Measurements from ENCODE around the gene GK2. TPM values are rescaled to one million over a fixed set of nuclear protein-coding genes. Genes with fewer than 3 reads are reported as not detected.

GK2 gene
- total RNA-seq, 1 donor from 2014 or later: not detected

GRCh38 chr4:79403356-79403755, 4.7 kb downstream of the GK2 start:
- H3K36me3 ChIP-seq: no peaks in the 10 kb centered on the region
- no peak for TF ChIP-seq CTCF (IDR thresholded peaks at IDR 0.05; ENCODE audit: borderline replicate concordance)
- no peak for DNase-seq
- intact Hi-C loops (cut with micrococcal nuclease): no loop called here
- no peaks in the 10 kb centered on the region for H3K9me3 ChIP-seq (replicated peaks)
- no peak overlapping the region for H3K27ac ChIP-seq (replicated peaks)
- no peaks in the 10 kb centered on the region for H3K4me1 ChIP-seq
- no peaks in the 10 kb centered on the region for H3K27me3 ChIP-seq (ENCODE audit: low read depth)
- H3K4me3 ChIP-seq: no peak overlapping the region

GRCh38 chr4:79402332-79402851, 5.6 kb downstream of the GK2 start:
- Histone ChIP-seq H3K36me3 (no peaks in the 10 kb centered on the region), H3K27me3 (ENCODE audit: low read depth) (no peaks in the 10 kb centered on the region), H3K27ac (replicated peaks) (no peak overlapping the region), H3K4me3 (no peak overlapping the region), H3K4me1 (no peaks in the 10 kb centered on the region), H3K9me3 (replicated peaks) (no peaks in the 10 kb centered on the region)
- intact Hi-C loops (cut with micrococcal nuclease): no loop called here
- DNase-seq: no peak
- no peak for TF ChIP-seq CTCF (IDR thresholded peaks at IDR 0.05; ENCODE audit: borderline replicate concordance)

DNA sequence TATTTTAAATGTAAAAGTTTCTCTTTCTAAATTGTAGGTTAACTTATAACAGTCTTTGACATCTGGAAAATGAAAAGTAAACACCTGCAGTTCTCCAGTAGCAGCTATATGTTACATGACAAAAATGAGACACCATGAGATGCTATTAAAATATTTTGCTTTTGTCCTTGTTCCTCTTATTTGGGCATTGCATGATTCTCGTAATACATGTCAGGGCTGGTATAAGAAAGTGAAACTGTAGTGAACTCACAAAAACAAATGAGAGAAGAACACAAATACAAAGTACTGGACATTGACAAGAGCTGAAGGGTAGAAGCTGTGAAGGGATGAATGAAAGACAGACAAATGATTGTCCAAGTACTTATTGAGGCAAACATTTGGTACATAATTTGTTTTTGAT, 9.0 kb downstream of the GK2 start:
- no peaks in the 10 kb centered on the region for H3K36me3 ChIP-seq
- no peaks in the 10 kb centered on the region for H3K4me1 ChIP-seq
- DNase-seq: no peak
- no peak overlapping the region for H3K27ac ChIP-seq (replicated peaks)
- H3K9me3 ChIP-seq (replicated peaks): no peaks in the 10 kb centered on the region
- H3K4me3 ChIP-seq: no peak overlapping the region
- no peak for TF ChIP-seq CTCF (IDR thresholded peaks at IDR 0.05; ENCODE audit: borderline replicate concordance)
- no peaks in the 10 kb centered on the region for H3K27me3 ChIP-seq (ENCODE audit: low read depth)
- intact Hi-C loops (cut with micrococcal nuclease): no loop called here

GRCh38 chr4:79397951-79398350, 10.1 kb downstream of the GK2 start:
- no peak for TF ChIP-seq CTCF (IDR thresholded peaks at IDR 0.05; ENCODE audit: borderline replicate concordance)
- H3K4me3 ChIP-seq: no peak overlapping the region

DNA sequence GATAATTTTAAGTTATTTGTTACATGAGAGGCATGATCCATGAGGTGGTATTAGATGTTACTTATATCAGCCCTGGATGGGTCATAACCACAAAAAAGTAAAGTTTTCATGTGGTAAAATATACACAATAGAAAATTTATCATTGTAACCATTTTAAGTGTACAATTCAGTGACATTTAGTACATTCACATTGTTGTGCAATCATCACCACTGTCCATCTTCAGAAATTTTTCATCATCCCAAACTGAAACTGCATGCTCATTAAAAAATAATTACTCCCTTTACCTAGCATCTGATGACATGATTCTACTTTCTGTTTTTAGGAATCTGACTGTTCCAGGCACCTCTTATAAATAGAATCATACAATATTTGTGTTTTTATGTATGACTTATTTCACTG, 11.2 kb downstream of the GK2 start:
- DNase-seq: no peak
- TF ChIP-seq CTCF (IDR thresholded peaks at IDR 0.05; ENCODE audit: borderline replicate concordance): no peak
- Histone ChIP-seq H3K4me1 (no peaks in the 10 kb centered on the region), H3K9me3 (replicated peaks) (no peaks in the 10 kb centered on the region), H3K36me3 (no peaks in the 10 kb centered on the region), H3K27me3 (ENCODE audit: low read depth) (no peaks in the 10 kb centered on the region), H3K27ac (replicated peaks) (no peak overlapping the region), H3K4me3 (no peak overlapping the region)
- intact Hi-C loops (cut with micrococcal nuclease): no loop called here

More at GRCh38 chr4:79397951-79398350, 10.1 kb downstream of the GK2 start:
- Histone ChIP-seq H3K4me1 (no peaks in the 10 kb centered on the region), H3K9me3 (replicated peaks) (no peaks in the 10 kb centered on the region), H3K27me3 (ENCODE audit: low read depth) (no peaks in the 10 kb centered on the region), H3K27ac (replicated peaks) (no peak overlapping the region), H3K36me3 (no peaks in the 10 kb centered on the region)
- intact Hi-C loops (cut with micrococcal nuclease): no loop called here
- no peak for DNase-seq

Measured in left ventricle myocardium inferior (tissue), 1 donor.